ENCODE results near the gene ZNF324.
"Not testable (repeated sequence)": the region's sequence is repeated elsewhere in the genome, so short reads cannot be mapped to it uniquely, and the experiment has no call there.

ZNF324 gene

DNA sequence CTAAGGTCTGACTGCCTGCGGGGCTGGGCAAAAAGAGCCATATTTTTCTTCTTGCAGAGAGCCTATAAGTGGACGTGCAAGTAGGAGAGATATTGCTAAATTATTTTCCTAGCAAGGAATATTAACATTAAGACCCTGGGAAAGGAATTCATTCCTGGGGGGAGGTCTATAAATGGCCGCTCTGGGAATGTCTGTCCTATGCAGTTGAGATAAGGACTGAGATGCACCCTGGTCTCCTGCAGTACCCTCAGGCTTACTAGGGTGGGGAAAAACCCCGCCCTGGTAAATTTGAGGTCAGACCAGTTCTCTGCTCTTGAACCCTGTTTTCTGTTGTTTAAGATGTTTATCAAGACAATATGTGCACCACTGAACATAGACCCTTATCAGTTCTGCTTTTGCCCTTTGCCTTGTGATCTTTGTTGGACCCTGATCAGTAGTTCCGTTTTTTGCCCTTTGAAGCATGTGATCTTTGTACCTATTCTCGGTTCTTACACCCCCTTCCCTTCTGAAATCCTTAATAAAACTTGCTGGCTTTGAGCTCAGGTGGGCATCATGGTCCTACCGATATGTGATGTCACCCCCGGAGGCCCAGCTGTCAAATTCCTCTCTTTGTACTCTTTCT is 40.8 kb downstream of the ZNF324 start:
- not testable (repeated sequence) for DNase-seq

DNA sequence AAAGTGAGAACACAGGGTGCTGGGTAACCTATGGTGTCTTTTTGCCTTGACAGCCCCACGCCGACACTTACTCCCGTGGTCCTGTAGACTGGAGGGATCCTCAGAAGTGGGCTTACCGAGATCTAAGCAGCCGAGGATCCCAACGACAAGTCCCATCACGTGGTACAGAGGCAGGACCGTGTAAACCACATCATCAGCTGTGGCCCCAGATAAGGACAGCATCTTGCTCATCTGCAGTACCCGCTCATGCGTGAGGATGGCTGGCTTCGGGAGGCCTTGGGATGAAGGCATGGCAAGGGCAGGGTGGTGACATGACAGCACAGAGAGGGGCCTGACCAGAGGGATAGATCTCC is 42.8 kb downstream of the ZNF324 start:
- DNase-seq = no peak

DNA sequence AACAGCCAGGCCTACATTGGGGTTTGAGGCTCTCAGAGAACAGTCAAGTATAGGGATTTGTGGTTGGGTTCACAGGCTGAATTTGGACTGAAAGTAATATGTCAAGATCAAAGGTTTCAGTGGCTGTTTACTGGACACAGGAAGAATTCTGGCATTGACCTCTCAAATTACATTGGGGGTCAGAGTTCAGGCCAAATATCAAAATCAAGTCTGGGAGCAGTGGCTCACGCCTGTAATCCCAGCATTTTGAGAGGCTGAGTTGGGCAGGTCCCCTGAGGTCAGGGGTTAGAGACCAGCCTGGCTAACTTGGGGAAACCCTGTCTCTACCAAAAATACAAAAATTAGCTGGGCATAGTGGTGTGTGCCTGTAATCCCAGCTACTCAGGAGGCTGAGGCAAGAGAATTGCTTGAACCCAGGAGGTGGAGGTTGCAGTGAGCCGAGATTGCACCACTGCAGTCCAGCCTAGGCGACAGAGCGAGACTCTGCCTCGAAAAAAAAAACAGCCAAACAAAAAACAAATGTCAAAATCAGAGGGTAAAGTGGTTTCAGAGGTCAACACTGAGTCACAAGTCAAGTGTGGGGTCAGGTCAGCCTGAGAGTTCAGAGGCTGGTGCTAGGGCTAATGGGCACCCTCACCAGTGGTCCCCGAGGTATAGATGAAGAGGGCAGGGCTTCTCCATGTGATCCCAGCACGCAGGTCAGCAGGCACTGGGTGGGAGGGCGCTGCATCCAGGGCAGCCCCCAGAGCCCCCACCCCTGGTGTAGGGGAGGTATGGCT is 43.4 kb downstream of the ZNF324 start:
- DNase-seq = no peak

DNA sequence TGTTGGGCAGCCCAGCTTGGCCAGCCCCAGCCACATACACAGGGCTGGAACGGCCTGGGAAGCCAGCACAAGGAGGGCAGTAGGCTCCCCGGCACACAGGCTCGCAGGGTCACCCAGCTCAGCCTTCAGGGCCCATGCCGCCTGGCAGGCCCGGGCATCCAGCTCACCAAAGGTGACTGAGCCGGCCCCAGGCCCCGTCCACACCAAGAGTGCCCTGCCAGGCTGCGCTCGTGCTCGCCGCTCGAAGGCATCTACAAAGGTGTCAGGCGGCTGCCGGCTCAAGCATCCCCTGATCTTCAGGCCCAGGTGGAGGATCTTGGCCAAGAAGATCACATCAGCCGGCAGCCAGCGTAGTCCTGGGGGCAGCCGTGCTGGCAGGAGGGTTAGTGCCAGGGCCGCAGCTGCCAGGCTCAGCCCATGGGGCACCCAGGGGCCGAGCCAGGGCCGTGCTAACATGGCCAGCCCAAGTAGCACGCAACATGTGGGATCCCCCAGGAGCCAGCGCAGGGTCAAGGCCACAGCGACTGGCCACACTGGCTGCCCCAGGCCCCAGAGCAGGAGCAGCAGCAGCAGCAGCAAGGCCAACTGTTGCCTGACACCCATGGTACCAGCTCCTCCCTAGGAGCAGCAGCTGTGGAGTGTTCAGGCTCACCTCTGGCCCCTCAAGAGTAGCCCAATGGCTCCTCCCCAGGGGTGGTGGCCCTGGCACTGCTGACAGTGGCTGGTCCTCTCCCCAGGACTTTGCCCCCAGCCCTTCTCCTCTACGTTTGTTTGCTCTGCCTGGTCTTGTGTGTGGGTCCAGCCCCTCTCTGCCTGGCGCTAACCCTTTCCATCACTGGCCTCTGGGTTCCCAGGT is 44.7 kb downstream of the ZNF324 start, which contains the start of gene SLC27A5:
SLC27A5 (minus strand) TSS at position 640 of the 856 bp plus-strand sequence; CDS start at position 603, 37 bp downstream.
- DNase-seq = no peak

DNA sequence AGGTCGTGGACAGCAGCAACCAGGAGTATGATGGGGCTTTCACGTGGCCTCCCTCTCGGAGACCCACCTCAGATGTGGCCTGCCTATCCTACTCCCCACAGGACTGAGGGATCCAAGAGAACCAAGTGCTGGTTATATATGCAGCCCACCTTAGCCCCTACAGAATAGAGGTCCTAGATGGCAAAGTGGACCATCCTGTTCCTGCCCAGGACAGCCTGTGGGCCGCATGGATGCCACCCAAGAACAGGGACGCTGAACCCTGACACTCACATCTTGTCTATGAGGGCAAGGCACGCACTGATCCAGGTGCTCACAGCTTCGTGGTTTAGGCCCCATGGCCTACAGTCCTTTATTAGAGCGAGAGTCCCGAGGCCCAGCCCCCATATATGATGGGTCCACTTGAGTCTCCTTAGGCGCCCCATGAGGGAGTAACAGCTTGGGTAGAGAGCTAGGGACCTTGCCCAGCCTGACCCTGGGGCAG is 46.4 kb downstream of the ZNF324 start:
- DNase-seq = no peak

DNA sequence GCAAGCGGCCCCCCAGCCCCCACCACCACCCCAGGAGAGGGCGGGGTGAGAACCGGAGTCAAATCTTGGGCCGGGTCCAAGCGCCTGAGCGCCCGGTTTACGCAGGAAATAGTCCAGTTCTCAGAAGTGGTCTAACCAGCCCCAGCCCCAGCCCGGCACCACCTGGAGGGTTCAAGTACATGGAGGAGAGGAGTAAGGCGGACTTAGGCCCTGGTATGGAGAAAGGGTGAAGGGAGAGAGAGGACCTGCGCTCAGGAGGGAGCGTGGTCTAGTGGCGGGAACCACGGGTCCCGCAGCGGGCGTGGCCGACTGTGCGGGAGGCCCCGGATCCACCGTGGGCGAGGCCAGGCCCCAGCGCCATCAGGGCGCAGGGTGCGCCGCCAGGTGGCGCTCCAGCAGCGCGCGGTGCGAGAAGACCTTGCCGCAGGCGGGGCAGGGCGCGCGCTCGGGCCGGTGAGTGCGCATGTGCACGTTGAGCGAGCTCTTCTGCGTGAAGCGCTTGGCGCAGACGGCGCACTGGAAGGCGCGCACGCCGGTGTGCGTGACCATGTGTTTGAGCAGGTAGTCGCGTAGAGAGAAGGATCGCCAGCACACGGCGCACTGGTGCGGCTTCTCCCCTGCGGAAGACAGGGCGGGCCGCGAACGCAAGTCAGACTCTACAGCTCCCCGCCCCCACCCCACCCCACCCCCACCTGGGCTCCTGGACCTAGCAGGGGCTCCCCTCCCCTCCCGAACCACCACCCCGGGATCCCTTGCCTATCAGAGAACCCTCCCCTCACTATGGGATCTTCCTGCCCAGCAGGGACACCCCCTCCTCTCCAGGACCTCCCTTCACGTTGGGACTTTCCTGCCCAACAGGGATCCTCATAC is 47.0 kb downstream of the ZNF324 start:
- DNase-seq = peak; percentile 88

DNA sequence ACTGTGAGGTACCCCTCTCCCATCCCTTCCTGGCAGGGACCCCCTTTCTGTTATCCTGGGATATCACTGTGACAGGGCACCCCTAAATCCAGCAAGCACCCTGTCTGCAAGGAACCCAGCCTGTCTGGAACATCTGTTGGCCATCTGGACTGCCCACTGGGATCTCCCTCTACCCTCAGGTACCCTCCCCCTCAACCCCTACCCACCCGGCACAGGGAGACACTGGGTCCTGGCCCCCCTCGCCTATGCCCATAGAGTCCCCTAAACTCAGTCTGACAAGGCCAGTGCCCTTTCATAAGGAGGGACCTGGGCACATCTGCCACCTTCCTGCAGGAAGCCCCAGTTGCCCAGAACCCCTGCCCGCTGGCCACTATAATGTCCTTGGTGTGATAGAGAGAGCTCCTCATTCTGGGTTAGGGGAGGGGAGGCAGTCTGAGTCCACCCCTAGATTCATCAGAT is 47.7 kb downstream of the ZNF324 start:
- DNase-seq = no peak

DNA sequence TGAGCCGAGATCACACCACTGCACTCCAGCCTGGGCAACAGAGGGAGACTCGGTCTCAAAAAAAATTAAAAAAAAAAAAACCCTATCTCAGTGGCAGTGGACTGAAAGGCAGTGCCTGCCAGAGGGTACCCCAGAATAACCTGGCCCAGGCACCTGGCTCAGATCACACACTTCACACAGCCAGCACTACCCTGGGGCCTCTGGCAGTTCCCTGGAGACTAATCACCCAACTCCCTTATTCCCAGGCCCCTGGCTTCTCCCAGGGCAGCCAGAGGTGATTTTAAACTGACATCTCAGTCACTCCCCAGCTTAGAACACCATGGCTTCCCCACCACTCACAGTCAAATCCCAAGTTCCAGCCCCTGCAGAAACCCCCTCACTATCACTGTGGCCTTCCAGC is 48.4 kb downstream of the ZNF324 start:
- no peak for DNase-seq

DNA sequence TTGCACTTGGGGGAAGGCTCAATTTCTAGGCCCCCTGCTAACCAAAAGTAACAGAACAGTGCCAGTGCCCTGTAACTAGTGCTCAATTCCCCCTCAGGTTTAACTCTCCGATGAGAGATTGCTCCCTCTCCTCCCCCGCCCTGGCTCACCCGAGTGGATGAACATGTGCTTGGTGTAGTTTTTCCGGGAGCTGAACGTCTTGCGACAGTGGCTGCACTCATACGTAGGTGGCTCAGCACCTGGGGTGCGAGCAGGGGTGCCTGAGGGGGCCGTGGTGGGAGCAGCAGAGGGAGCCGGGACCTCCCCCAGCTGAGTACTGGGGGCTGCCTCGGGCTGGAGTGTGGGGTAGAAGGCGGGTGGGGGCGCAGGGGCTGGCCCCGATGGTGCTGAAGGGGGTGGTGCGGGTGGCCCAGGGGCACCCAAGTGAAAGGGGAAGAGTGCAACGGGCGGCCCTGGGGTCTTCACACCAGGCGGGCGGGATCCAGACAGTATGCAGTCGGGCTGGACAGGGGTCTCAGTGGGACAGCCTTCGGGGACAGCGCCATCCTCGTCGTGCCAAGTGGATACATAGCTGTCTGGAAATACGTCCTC is 49.5 kb downstream of the ZNF324 start:
- no peak for DNase-seq

DNA sequence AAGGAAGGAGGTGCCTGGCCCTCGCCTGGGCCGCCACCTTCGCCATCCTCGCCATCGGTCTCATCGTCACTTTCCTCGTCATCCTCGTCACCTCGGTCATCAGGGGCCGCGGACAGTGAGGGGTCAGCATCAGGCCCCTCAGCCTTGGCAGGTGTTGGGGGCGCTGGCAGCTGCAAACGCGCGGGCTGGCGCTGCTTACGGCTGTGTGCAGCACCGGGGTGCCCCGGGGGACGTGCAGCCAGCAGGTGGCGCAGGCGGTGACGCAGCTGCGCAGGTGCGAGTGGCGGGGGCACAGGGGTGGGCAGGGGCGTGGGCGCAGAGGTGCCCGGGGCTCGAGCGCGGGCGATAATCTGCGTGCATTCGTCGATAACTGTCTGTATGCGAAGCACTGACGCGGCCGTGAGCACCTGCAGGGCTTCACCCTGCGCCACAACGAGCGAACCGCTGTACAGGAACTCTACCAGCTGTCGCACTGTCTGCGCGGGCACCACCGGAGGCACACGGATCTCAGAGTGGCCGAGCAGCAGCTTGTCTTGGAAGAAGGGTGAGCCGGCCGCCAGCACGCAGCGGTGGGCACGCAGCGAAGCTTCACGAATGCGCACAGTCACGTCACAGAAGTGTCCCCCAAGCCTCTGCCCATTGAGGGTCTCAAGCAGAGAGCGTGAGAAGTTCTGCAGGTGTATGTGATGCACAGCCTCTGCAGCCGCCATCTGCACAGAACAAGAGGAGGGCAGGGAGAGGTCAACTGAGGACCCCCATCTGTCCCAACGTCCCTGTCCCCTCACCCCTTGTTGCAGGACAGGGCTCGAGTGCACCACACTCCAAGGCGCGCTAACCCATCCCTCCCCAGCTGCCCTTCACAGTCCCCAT is 50.3 kb downstream of the ZNF324 start:
- DNase-seq = no peak

DNA sequence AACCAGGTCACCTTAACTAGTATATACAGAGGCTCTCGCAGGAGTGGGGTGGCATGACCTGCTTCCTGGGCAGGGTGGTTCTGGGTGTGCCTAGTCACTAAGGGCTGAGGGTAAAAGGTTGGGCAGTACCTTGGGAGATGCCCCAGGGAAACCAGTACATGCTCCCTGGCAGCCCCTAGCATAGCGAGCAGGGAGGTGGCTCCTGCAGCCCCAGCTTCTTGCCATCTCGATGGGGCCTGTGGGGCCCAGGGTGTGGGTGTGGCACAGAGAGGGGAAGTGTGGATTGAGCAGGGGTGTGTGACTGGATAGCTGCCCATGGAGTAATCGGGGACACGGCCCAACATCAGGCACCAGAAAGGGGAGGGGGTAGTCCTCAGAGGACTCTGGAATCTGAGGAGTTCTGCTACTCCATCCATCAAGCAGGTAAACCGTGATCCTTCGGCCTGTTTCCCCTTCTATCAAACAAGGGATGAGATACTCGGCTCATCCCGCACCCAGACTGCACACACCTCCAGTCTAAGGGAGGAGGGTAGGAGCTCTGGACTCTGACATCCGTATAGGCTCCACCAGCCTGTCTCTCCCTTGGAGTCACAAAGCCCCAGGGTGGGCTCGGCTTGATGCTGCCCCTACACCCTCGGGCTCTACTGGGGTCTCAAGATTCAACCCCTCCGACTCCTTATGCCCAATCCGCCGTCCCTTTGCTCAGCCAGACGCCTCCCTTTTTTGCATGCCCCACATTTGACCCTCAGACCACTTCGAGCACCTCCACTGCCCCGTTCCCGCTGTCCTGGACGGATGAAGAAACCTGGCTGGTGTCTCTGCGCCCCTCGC is 51.6 kb downstream of the ZNF324 start:
- no peak for DNase-seq

DNA sequence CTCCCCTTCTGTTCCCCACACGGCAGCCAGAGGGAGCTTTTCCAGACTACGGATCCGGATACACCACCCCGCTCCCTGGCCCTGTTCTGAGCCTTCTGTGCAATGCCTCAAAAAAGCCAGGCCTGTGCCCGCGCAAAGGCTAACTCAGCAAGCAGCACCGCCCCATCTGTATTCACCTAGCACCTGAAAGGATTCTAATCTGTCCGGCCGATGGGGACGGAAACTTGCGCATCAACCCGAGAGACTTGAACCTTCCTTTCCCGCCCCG is 52.1 kb downstream of the ZNF324 start:
- peak; percentile 32 for DNase-seq

DNA sequence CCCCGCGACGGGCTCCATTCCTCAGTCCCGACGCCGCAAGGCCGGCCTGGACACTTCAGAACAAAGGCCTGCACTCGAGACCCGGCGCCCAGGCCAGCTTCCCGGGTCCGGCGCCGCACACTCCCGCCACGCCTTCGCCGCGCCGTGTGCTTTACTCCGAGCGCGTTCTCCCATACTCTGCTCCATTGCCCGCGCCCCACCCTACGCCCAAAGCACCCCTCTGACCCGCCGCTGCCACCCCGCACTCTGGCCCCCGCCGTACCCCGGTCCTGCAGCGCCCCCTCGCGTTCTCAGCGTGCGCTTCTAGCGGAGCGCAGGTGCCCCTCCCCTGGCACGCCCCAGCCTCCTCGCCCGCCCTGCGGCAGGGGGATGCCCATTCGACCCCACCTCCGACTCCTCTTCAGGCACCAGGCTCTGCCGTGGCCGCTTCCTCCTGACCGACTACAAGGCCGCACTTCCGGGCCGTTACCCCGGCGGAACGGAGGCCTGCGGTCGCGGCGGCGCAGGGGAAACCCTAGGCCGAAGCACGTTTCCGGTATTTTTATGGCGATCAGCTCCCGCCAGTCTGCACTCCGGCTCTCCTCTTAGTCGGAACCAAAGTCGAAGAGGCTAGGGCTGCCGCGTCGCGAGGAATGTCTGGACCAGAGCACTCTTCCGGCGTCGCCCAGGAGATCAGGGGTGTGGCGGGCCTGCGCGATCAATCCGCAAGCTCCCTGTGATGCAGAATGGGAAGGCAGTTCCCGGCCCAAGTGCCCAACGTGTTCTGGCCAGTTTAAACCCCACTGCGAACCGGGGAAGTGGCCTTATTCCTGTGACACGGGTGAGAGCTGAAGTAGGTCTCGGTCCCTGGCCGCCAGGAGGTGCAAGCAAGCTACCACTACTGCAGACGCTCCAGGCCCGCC is 52.7 kb downstream of the ZNF324 start, which contains the start of gene ZBTB45:
ZBTB45 (minus strand) TSS at position 456 of the 902 bp plus-strand sequence. CDS start 2,137 bp downstream, outside the sequence.
- peak; percentile 92 for DNase-seq

DNA sequence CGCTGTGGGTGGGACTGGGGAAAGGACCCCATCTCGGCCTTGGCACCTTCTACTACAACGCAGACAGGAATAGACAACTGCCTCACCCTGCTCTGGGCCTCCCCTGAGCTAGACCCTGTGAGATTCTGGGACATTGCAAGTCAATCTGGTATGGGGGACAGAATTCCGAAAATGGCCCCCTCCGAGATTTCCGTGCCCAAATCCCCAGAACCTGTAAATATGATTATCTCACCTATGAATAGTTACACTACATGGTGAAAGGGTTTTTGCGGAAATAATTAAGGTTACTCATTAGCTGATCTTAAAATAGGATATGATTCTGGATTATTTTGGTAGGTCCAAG is 53.3 kb downstream of the ZNF324 start:
- DNase-seq = no peak

DNA sequence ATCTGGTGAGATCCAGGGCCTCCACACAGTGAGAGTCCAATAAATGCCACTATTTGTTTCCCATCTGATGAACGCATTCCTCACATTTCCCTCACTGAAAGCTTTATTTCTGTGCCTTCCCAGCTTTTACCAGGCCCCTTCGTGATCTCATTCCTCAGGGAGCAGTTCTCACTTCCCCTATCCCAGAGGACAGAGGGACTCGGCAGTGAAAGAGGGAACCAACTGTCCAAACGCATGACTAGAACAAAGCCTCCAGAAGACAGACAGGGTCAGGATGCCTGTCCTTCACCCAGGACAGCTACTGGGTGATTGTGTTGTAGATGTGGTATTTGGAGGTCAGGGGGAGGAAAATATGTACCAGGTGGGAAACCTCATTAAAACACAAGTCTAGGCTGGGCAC is 54.8 kb downstream of the ZNF324 start:
- DNase-seq = no peak

DNA sequence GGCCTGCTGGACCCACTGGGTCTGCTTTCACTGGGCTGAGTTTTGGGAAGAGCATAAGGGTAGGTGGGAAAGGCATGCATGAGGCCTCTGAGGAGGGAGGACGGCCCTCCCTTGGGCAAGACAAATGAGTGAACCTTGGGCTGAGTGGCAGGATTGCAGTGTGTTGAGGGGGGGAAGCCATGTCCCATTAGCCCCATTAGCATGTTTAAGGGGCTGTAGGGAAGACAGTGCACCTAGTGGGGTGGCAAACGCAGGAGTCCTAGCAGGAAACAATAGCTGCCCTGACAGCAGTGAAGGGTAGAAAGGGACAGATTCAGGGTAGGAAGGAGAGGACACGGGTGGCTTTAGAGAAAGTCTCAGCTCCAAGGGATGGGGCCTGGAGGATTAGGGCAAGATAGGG is 55.8 kb downstream of the ZNF324 start:
- no peak for DNase-seq
